HepG2 (cell line): ENCODE data around the gene SGSH. TPM values are rescaled to one million over a fixed set of nuclear protein-coding genes. Genes with fewer than 3 reads are reported as not detected.

ENCODE experiments used
- ATAC-seq: fragments of 200-7000 bp; cut with Tn5 transposase; 3 replicates; pipeline ENCODE4 v1.9.1; 2020; ENCODE audit warnings: mild to moderate bottlenecking, moderate library complexity
- BruUV-seq: library from RNA; stranded (reverse); fragments of 400-500 nt; replicated peaks from 2 replicates; lab custom pipeline; 2021; lab: Mats Ljungman, UMichigan
- CTCF ChIA-PET: fragments of 300-600 bp; formaldehyde crosslinking; extraction: SDS; loops from one replicate; lab custom pipeline; 2021; ENCODE audit warnings: low total read pairs, inconsistent platforms, low intra/inter-chr PET ratio; lab: Yijun Ruan, JAX
- POLR2A ChIA-PET: fragments of 350-600 bp; sonication (Branson Sonifier 250); formaldehyde crosslinking; loops from one replicate; lab custom pipeline; 2020; ENCODE audit warnings: antibody characterized with exemption, inconsistent platforms; lab: Yijun Ruan, JAX
- DNase-seq: peaks from one replicate; pipeline ENCODE4 v3.0.0-alpha.2; 2015; ENCODE audit warnings: low spot score
- FAIRE-seq: peaks from 3 replicates; lab custom pipeline; 2011; peaks lifted over from hg19 to GRCh38; lab: Jason Lieb, UNC
- H2AFZ ChIP-seq: one replicate; pipeline ENCODE4 v1.6.1; 2011; ENCODE audit warnings: low read length, inconsistent platforms
- H3K27ac ChIP-seq: fragments of 300-600 bp; 3 replicates; pipeline ENCODE4 v1.8.0; 2011; ENCODE audit warnings: mixed run types, mild to moderate bottlenecking, mixed read lengths, low read length, inconsistent platforms; ENCODE audit not compliant: insufficient read depth; ENCODE audit errors: extremely low read length
- H3K27me3 ChIP-seq, 2 experiments: fragments of 200-600 bp in 1 of 2; 2 replicates in 1 of 2; 3 replicates in 1 of 2; pipeline versions ENCODE4 v1.6.0 to v1.8.0; 2011; ENCODE audit warnings: low read length in 2 of 2, mild to moderate bottlenecking in 2 of 2, moderate library complexity in 2 of 2, inconsistent platforms in 1 of 2; ENCODE audit not compliant: insufficient read depth in 2 of 2, control insufficient read depth in 1 of 2
- H3K36me3 ChIP-seq, 2 experiments: fragments of 200-600 bp in 1 of 2; replicated peaks in 1 of 2; 2 replicates in 1 of 2; 3 replicates in 1 of 2; pipeline versions ENCODE4 v1.5.1 to v1.8.0; 2011; ENCODE audit warnings: low read length in 2 of 2, inconsistent platforms in 1 of 2; ENCODE audit not compliant: insufficient read depth in 2 of 2, control insufficient read depth in 1 of 2
- H3K4me1 ChIP-seq: 2 replicates; pipeline ENCODE4 v1.5.1; 2012; ENCODE audit warnings: low read length, inconsistent platforms; ENCODE audit not compliant: insufficient read depth
- H3K4me2 ChIP-seq: 2 replicates; pipeline ENCODE4 v1.6.0; 2011; ENCODE audit warnings: low read depth, low read length, inconsistent platforms
- H3K4me3 ChIP-seq, 3 experiments: fragments of 200-600 bp in 1 of 3; sonication (generic), shearing (Covaris generic) in 1 of 3; replicated peaks in 1 of 3; 2 replicates each; pipeline ENCODE4 v1.5.1; 2011 to 2016; ENCODE audit warnings: low read length in 3 of 3, inconsistent platforms in 2 of 3, low read depth in 2 of 3, mild to moderate bottlenecking in 2 of 3, control low read depth in 1 of 3, mixed read lengths in 1 of 3; ENCODE audit not compliant: insufficient read depth in 1 of 3
- H3K79me2 ChIP-seq: one replicate; pipeline ENCODE4 v1.6.1; 2011; ENCODE audit warnings: low read length, inconsistent platforms; ENCODE audit not compliant: insufficient read depth
- H3K9ac ChIP-seq: 2 replicates; pipeline ENCODE4 v1.6.0; 2011; ENCODE audit warnings: mild to moderate bottlenecking, low read depth, low read length, inconsistent platforms; ENCODE audit not compliant: insufficient read depth
- H3K9me3 ChIP-seq: 2 replicates; pipeline ENCODE4 v1.5.1; 2012; ENCODE audit warnings: mild to moderate bottlenecking, low read length
- H4K20me1 ChIP-seq: 2 replicates; pipeline ENCODE4 v1.6.0; 2011; ENCODE audit warnings: inconsistent platforms, mild to moderate bottlenecking, low read length, moderate library complexity; ENCODE audit not compliant: insufficient read depth
- AGO2 ChIP-seq: fragments of 200-400 bp; formaldehyde crosslinking; optimal IDR thresholded peaks from 2 replicates; pipeline ENCODE3; 2017; ENCODE audit warnings: mild to moderate bottlenecking, low read depth, low read length, moderate library complexity
- CEBPG ChIP-seq: IDR thresholded peaks from 2 replicates; pipeline ENCODE4 v1.6.1; 2016
- DMAP1 ChIP-seq: IDR thresholded peaks from 2 replicates; pipeline ENCODE4 v1.6.1; 2016
- DNMT3B ChIP-seq: conservative IDR thresholded peaks from 2 replicates; pipeline ENCODE4 v1.6.1; 2016; ENCODE audit warnings: missing biosample characterization, control low read depth
- HIC2 ChIP-seq: sonication (generic); formaldehyde crosslinking; IDR thresholded peaks from 2 replicates; pipeline ENCODE4 v1.9.0; 2022; ENCODE audit warnings: low read depth, missing genetic modification reagents
- MTA1 ChIP-seq: sonication (generic); formaldehyde crosslinking; IDR thresholded peaks from 2 replicates; pipeline ENCODE4 v1.4.0; 2020; ENCODE audit warnings: missing genetic modification reagents, mild to moderate bottlenecking, borderline replicate concordance
- ZNF496 ChIP-seq: sonication (generic); formaldehyde crosslinking; IDR thresholded peaks from 2 replicates; pipeline ENCODE4 v1.8.1; 2023; ENCODE audit warnings: mild to moderate bottlenecking, moderate library complexity, missing genetic modification reagents; ENCODE audit not compliant: insufficient replicate concordance
- ZNF652 ChIP-seq: IDR thresholded peaks from 2 replicates; pipeline ENCODE4 v1.6.1; 2016; ENCODE audit warnings: low read depth, borderline replicate concordance
- ZNF660 ChIP-seq: sonication (generic); formaldehyde crosslinking; IDR thresholded peaks from 2 replicates; pipeline ENCODE4 v1.5.1; 2020; ENCODE audit warnings: mild to moderate bottlenecking, low read depth, missing genetic modification reagents, borderline replicate concordance
- ZNF773 ChIP-seq: sonication (generic); formaldehyde crosslinking; IDR thresholded peaks from 2 replicates; pipeline ENCODE4 v1.4.0; 2020; ENCODE audit warnings: missing genetic modification reagents, borderline replicate concordance
- ZNF841 ChIP-seq: sonication (generic); formaldehyde crosslinking; IDR thresholded peaks from 2 replicates; pipeline ENCODE4 v1.8.1; 2023; ENCODE audit warnings: missing genetic modification reagents, borderline replicate concordance
- WGBS: methylation state at CpG from one replicate; pipeline ENCODE4 v1.1.6; 2017; ENCODE audit warnings: low lambda C conversion rate; 5-methylcytosine and 5-hydroxymethylcytosine counted together
- in situ Hi-C: cut with HindIII; loops from 2 replicates; pipeline ENCODE4 v1.10.0; 2017; ENCODE audit warnings: low pct_unique_long_range_greater_than_20kb; ENCODE audit not compliant: extremely low pct_ligation_motif_present
- intact Hi-C: fragments of 100-400 bp; cut with micrococcal nuclease; formaldehyde crosslinking; loops from one replicate; pipeline ENCODE4 v1.10.0; 2022; ENCODE audit not compliant: unreplicated experiment
- polyA plus RNA-seq, 8 experiments: library from polyadenylated mRNA; depleted of rRNA in 3 of 8; stranded (reverse) in 7 of 8; unstranded in 1 of 8; fragments of >200 nt; fragmentation: Illumina TruSeq in 4 of 8; extraction: Trizol in 4 of 8; gene quantifications; 2 replicates each; pipeline versions ENCODE4 v1.2.1 to v1.2.3, GENCODE V29; 2011 to 2016; ENCODE audit warnings: low read depth in 4 of 8, missing spikeins in 1 of 8, mixed read lengths in 1 of 8; ENCODE audit not compliant: insufficient read depth in 1 of 8
- total RNA-seq, 5 experiments: library from RNA; depleted of rRNA; stranded (reverse); fragments of >200 nt; fragmentation: Illumina TruSeq; extraction: Trizol; gene quantifications; 2 replicates each; pipeline ENCODE4 v1.2.3, GENCODE V29; 2016; ENCODE audit warnings: low read depth in 1 of 5
- TF ChIP-seq, protein P1 (sequence below): sonication (generic); formaldehyde crosslinking; IDR thresholded peaks from 2 replicates; pipeline ENCODE4 v1.4.0; 2020; ENCODE audit warnings: missing genetic modification reagents, mild to moderate bottlenecking, borderline replicate concordance
- TF ChIP-seq, protein P2 (sequence below): sonication (generic); formaldehyde crosslinking; IDR thresholded peaks from 2 replicates; pipeline ENCODE4 v1.5.0; 2020; ENCODE audit warnings: mild to moderate bottlenecking, low read depth, missing genetic modification reagents, borderline replicate concordance
- TF ChIP-seq, protein P3 (sequence below): fragments of 450-650 bp; IDR thresholded peaks from 2 replicates; pipeline ENCODE4 v1.6.1; 2017
- TF ChIP-seq, protein P4 (sequence below): sonication (generic); formaldehyde crosslinking; IDR thresholded peaks from 2 replicates; pipeline ENCODE4 v1.4.0; 2020; ENCODE audit warnings: missing genetic modification reagents
- TF ChIP-seq, protein P5 (sequence below): IDR thresholded peaks from 2 replicates; pipeline ENCODE4 v1.6.1; 2016; ENCODE audit warnings: missing genetic modification reagents, missing compliant biosample characterization

Gene SGSH
- total and polyA plus RNA-seq, 2 of the 13 experiments (the other 11 are each of a cell fraction or from before 2014, with no cell fraction given), result 12.2 to 17.6 TPM

GRCh38 chr17:80243526-80244433 lies 23.6 kb upstream of the SGSH start (continued):
- TF ChIP-seq AGO2, result peak; percentile 36
- TF ChIP-seq, protein P1, sequence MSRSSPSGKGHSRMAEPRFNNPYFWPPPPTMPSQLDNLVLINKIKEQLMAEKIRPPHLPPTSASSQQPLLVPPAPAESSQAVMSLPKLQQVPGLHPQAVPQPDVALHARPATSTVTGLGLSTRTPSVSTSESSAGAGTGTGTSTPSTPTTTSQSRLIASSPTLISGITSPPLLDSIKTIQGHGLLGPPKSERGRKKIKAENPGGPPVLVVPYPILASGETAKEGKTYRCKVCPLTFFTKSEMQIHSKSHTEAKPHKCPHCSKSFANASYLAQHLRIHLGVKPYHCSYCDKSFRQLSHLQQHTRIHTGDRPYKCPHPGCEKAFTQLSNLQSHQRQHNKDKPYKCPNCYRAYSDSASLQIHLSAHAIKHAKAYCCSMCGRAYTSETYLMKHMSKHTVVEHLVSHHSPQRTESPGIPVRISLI (CRISPR knock-in tag), result no peak
- TF ChIP-seq, protein P2, sequence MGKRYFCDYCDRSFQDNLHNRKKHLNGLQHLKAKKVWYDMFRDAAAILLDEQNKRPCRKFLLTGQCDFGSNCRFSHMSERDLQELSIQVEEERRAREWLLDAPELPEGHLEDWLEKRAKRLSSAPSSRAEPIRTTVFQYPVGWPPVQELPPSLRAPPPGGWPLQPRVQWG, result no peak
- TF ChIP-seq HIC2 (CRISPR knock-in tag), result no peak
- no peak for TF ChIP-seq DMAP1 (CRISPR knock-in tag)
- no peak for TF ChIP-seq ZNF773 (CRISPR knock-in tag)
- TF ChIP-seq MTA1, result no peak
- no peak for TF ChIP-seq ZNF652

DNA sequence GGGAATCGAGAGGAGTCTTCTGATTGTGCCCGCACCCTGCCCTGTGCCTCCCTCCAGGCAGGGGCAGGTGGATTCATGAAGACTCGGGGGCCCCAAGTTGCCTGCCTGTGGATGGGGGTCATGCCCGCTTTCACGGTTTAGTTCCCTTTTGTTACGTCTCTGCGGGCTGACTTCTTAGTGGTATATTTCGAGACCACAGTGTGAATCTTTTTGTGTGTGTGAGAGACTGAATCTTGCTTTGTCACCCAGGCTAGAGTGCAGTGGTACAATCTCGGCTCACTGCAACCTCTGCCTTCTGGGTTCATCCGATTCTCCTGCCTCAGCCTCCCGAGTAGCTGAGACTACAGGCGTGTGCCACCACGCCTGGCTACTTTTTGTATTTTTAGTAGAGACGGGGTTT lies 22.4 kb upstream of the SGSH start:
- no peaks in the 10 kb centered on the region for H3K4me1 ChIP-seq
- no peaks in the 10 kb centered on the region for H4K20me1 ChIP-seq
- H3K9me3 ChIP-seq, result no peaks in the 10 kb centered on the region
- in situ Hi-C loops, result no loop called here
- no peaks in the 10 kb centered on the region; a peak in 1 of 5 replicates for H3K27me3 ChIP-seq
- no peak overlapping the region for H2AFZ ChIP-seq
- H3K4me2 ChIP-seq, result no peak overlapping the region
- intact Hi-C loops, result no loop called here
- WGBS, result 85% methylated on average over 14 of the region's 14 CpGs
- ATAC-seq, result no peak
- H3K36me3 ChIP-seq, result peaks cover 7 to 29% of the 10 kb centered on the region in 2 experiments; a peak in 4 of 5 replicates
- no peaks in the 10 kb centered on the region for H3K79me2 ChIP-seq
- POLR2A ChIA-PET, result no interaction called here
- H3K9ac ChIP-seq, result no peak overlapping the region
- DNase-seq, result no peak
- H3K4me3 ChIP-seq, result no peak overlapping the region
- CTCF ChIA-PET, result no interaction called here
- H3K27ac ChIP-seq, result no peak overlapping the region
- no TSS peak for BruUV-seq
- no peak for FAIRE-seq
- TF ChIP-seq, protein P3, sequence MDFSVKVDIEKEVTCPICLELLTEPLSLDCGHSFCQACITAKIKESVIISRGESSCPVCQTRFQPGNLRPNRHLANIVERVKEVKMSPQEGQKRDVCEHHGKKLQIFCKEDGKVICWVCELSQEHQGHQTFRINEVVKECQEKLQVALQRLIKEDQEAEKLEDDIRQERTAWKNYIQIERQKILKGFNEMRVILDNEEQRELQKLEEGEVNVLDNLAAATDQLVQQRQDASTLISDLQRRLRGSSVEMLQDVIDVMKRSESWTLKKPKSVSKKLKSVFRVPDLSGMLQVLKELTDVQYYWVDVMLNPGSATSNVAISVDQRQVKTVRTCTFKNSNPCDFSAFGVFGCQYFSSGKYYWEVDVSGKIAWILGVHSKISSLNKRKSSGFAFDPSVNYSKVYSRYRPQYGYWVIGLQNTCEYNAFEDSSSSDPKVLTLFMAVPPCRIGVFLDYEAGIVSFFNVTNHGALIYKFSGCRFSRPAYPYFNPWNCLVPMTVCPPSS, result no peak
- TF ChIP-seq, protein P4, sequence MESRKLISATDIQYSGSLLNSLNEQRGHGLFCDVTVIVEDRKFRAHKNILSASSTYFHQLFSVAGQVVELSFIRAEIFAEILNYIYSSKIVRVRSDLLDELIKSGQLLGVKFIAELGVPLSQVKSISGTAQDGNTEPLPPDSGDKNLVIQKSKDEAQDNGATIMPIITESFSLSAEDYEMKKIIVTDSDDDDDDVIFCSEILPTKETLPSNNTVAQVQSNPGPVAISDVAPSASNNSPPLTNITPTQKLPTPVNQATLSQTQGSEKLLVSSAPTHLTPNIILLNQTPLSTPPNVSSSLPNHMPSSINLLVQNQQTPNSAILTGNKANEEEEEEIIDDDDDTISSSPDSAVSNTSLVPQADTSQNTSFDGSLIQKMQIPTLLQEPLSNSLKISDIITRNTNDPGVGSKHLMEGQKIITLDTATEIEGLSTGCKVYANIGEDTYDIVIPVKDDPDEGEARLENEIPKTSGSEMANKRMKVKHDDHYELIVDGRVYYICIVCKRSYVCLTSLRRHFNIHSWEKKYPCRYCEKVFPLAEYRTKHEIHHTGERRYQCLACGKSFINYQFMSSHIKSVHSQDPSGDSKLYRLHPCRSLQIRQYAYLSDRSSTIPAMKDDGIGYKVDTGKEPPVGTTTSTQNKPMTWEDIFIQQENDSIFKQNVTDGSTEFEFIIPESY (CRISPR knock-in tag), result no peak
- TF ChIP-seq ZNF660 (CRISPR knock-in tag) (no peak), ZNF841 (no peak), ZNF496 (no peak), CEBPG (CRISPR knock-in tag) (no peak), DNMT3B (CRISPR knock-in tag) (no peak)
- TF ChIP-seq, protein P5, sequence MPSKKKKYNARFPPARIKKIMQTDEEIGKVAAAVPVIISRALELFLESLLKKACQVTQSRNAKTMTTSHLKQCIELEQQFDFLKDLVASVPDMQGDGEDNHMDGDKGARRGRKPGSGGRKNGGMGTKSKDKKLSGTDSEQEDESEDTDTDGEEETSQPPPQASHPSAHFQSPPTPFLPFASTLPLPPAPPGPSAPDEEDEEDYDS (CRISPR knock-in tag), result no peak
